ENCODE measurements around the gene PRR5. TPM values are rescaled to one million over a fixed set of nuclear protein-coding genes. Genes with fewer than 3 reads are reported as not detected.

The PRR5 gene
- total and polyA plus RNA-seq, 2 experiments from 2014 or later = 15.3 to 31.4 TPM

GRCh38 chr22:44663256-44663999 is 38.6 kb upstream of the PRR5 start (continued):
- TF ChIP-seq REST (IDR thresholded peaks at IDR 0.05; ENCODE audit: unreplicated experiment) (no peak), CREB1 (CRISPR knock-in tag; IDR thresholded peaks at IDR 0.05; ENCODE audit: low read depth) (no peak), EZH2phosphoT487 (IDR thresholded peaks at IDR 0.05; ENCODE audit: unreplicated experiment) (no peak), NANOG (IDR thresholded peaks at IDR 0.05; ENCODE audit: borderline replicate concordance) (no peak), ZNF114 (CRISPR knock-in tag; IDR thresholded peaks at IDR 0.05) (no peak), CTCF (conservative IDR thresholded peaks at IDR 0.05; ENCODE audit: low read depth in 2 of 2) (no peak)

- no peak overlapping the region for H3K4me3 ChIP-seq
- no peak overlapping the region for H3K4me3 Mint-ChIP-seq
- TF ChIP-seq REST (IDR thresholded peaks at IDR 0.05; ENCODE audit: unreplicated experiment) = no peak
- no peak for TF ChIP-seq STAT1 (IDR thresholded peaks at IDR 0.05; ENCODE audit: unreplicated experiment)
- TF ChIP-seq ZNF331 (CRISPR knock-in tag; IDR thresholded peaks at IDR 0.05; ENCODE audit: low read depth) = no peak
- H3K4me1 Mint-ChIP-seq = peaks cover 21% of the 10 kb centered on the region
- H3K27ac ChIP-seq (ENCODE audit: low read depth) = no peak overlapping the region
- no peaks in the 10 kb centered on the region for H4K20me1 ChIP-seq (replicated peaks; ENCODE audit: insufficient read depth)
- no peak overlapping the region for H2AFZ ChIP-seq
- H3K27me3 Mint-ChIP-seq (ENCODE audit: insufficient read depth, low read depth, poor library complexity) = peaks cover 17% of the 10 kb centered on the region
- peaks cover 4% of the 10 kb centered on the region; the same call in 2 of the 3 replicates for H3K9me3 Mint-ChIP-seq
- H3K27ac Mint-ChIP-seq = no peak overlapping the region
- no peaks in the 10 kb centered on the region for H3K36me3 Mint-ChIP-seq (ENCODE audit: low read depth)
- no peaks in the 10 kb centered on the region for H3K36me3 ChIP-seq (ENCODE audit: insufficient read depth)
- no peak for DNase-seq (ENCODE audit: low spot score)
- no peak overlapping the region for H3K4me2 ChIP-seq
- H3K79me2 ChIP-seq (replicated peaks; ENCODE audit: insufficient read depth) = no peaks in the 10 kb centered on the region
- no peak for ATAC-seq
- H3F3A ChIP-seq (replicated peaks; ENCODE audit: low read depth) = peaks cover 13% of the 10 kb centered on the region
- peaks cover 14% of the 10 kb centered on the region; the same call in 1 of the 2 replicates for H3K27me3 ChIP-seq (ENCODE audit: insufficient read depth)
- peaks cover 1% of the 10 kb centered on the region; the same call in 1 of the 2 replicates for H3K4me1 ChIP-seq (ENCODE audit: insufficient read depth)
- H3K9me2 ChIP-seq (ENCODE audit: insufficient read depth) = no peaks in the 10 kb centered on the region
These were observed 37.9 kb upstream of the PRR5 start for GRCh38 chr22:44664149-44664548.

Data from GM23338 (cell line).